Osteocyte (in vitro differentiated cells): ENCODE measurements around the gene DGKQ. TPM values are rescaled to one million over a fixed set of nuclear protein-coding genes. Genes with fewer than 3 reads are reported as not detected.
A peak's percentile ranks its signal among the peaks of the same experiment; 100 is the strongest.
"Not testable (repeated sequence)": the region's sequence is repeated elsewhere in the genome, so short reads cannot be mapped to it uniquely, and the experiment has no call there.

Experiments used
- DNase-seq: peaks from one replicate; pipeline ENCODE4 v3.0.0; 2021; ENCODE audit warnings: mixed read lengths; ENCODE audit not compliant: unreplicated experiment; ENCODE audit errors: extremely low spot score
- H3K27ac Mint-ChIP-seq: one replicate; pipeline ENCODE4 v1.8.0; 2021; ENCODE audit warnings: mild to moderate bottlenecking, mixed read lengths; ENCODE audit not compliant: unreplicated experiment
- H3K27me3 Mint-ChIP-seq: one replicate; pipeline ENCODE4 v1.8.0; 2021; ENCODE audit warnings: mixed read lengths; ENCODE audit not compliant: unreplicated experiment
- H3K36me3 Mint-ChIP-seq: one replicate; pipeline ENCODE4 v1.8.0; 2021; ENCODE audit warnings: mixed read lengths; ENCODE audit not compliant: unreplicated experiment
- H3K4me1 Mint-ChIP-seq: one replicate; pipeline ENCODE4 v1.8.0; 2021; ENCODE audit warnings: mixed read lengths; ENCODE audit not compliant: unreplicated experiment
- H3K4me3 Mint-ChIP-seq: one replicate; pipeline ENCODE4 v1.8.0; 2021; ENCODE audit warnings: mild to moderate bottlenecking, moderate library complexity, mixed read lengths; ENCODE audit not compliant: unreplicated experiment
- H3K9me3 Mint-ChIP-seq: one replicate; pipeline ENCODE4 v1.8.0; 2021; ENCODE audit warnings: mixed read lengths; ENCODE audit not compliant: unreplicated experiment
- CTCF ChIP-seq: fragments of 200-600 bp; sonication (generic); IDR thresholded peaks from 2 replicates; pipeline ENCODE4 v1.5.0; 2021; ENCODE audit warnings: antibody characterized with exemption, mild to moderate bottlenecking, moderate library complexity
- total RNA-seq: library from RNA; stranded (reverse); gene quantifications from 2 replicates; pipeline ENCODE4 v1.2.1, GENCODE V29; 2021

DGKQ gene
- total RNA-seq, 1 donor from 2014 or later, result 18.5 TPM

DNA sequence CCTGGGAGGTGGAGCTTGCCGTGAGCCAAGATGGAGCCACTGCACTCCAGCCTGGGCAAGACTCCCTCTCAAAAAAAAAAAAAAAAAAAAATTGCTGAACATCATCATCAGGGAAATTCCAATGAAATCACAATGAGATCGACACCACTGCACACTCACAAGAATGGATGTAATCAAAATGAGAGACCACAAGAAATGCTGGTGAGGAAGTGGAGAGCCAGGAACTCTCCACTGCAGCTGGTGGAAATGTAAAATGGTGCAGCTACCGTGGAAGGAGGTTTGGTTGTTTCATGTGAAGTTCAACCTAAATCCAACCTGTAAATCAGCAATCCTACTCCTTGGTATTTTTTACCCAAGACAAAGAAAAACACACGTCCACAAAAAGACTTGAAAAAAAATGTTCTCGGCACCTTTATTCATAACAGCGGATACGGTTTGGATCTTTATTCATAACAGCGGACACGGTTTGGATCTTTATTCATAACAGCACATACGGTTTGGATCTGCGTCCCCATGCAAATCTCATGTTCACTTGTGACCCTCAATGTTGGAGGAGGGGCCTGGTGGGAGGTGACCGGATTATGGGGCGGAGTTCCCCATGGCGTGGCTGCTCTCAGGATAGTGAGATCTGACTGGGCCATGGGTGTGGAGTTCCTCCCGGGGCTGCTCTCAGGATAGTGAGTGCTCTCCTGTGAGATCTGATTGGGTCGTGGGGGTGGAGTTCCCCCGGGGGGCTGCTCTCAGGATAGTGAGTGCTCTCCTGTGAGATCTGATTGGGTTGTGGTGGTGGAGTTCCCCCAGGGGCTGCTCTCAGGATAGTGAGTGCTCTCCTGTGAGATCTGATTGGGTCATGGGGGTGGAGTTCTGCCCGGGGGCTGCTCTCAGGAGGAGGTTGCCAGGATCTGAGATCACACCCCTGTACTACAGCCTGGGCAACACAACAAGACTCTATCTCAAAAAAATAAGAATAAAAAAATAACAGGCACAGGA, 49.0 kb downstream of the DGKQ start:
- DNase-seq, result no peak
- no peaks in the 10 kb centered on the region for H3K27me3 Mint-ChIP-seq
- TF ChIP-seq CTCF, result no peak
- H3K4me1 Mint-ChIP-seq, result peaks cover 24% of the 10 kb centered on the region
- H3K27ac Mint-ChIP-seq, result peak overlapping the region; percentile 50
- no peaks in the 10 kb centered on the region for H3K9me3 Mint-ChIP-seq
- H3K36me3 Mint-ChIP-seq, result peaks cover 3% of the 10 kb centered on the region
- H3K4me3 Mint-ChIP-seq, result no peak overlapping the region

- Mint-ChIP-seq H3K27ac (no peak overlapping the region), H3K4me3 (no peak overlapping the region), H3K36me3 (peaks cover 5% of the 10 kb centered on the region), H3K9me3 (peaks cover 9% of the 10 kb centered on the region), H3K27me3 (no peaks in the 10 kb centered on the region), H3K4me1 (peaks cover 23% of the 10 kb centered on the region)
- no peak for DNase-seq
- TF ChIP-seq CTCF, result no peak
Observed at GRCh38 chr4:921830-922331, 51.5 kb downstream of the DGKQ start.

- not testable (repeated sequence) for DNase-seq, H3K27ac Mint-ChIP-seq, H3K36me3 Mint-ChIP-seq, H3K9me3 Mint-ChIP-seq, H3K27me3 Mint-ChIP-seq, H3K4me3 Mint-ChIP-seq
- peaks cover 12% of the 10 kb centered on the region for H3K4me1 Mint-ChIP-seq
Observed at GRCh38 chr4:919004-919680, 54.2 kb downstream of the DGKQ start.

- peaks cover 11% of the 10 kb centered on the region for H3K4me1 Mint-ChIP-seq
- H3K9me3 Mint-ChIP-seq, H3K27ac Mint-ChIP-seq, H3K4me3 Mint-ChIP-seq, H3K36me3 Mint-ChIP-seq, DNase-seq, H3K27me3 Mint-ChIP-seq: not testable (repeated sequence)
Observed at GRCh38 chr4:918591-918990, 54.8 kb downstream of the DGKQ start.

DNA sequence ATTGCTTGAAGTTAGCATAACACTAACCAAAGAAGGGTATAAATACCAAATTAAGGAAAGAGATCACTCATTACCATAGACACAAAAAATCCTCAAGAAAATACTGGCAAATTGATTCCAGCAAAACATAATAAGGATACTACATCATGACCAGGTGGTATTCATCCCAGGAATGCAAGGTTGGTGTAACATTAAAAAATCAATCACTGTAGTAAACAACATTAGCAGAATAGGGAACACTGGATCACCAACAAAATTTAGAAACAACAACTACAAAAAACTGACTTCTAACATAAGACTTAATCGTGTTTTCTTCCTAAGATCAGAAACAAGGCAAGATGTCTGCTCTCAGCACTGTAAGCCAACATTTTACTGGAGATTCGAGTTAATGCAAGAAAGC, 55.4 kb downstream of the DGKQ start:
- H3K4me3 Mint-ChIP-seq, result no peak overlapping the region
- no peak overlapping the region for H3K27ac Mint-ChIP-seq
- H3K27me3 Mint-ChIP-seq, result no peaks in the 10 kb centered on the region
- no peak for DNase-seq
- no peak for TF ChIP-seq CTCF
- peaks cover 5% of the 10 kb centered on the region for H3K36me3 Mint-ChIP-seq
- peaks cover 9% of the 10 kb centered on the region for H3K9me3 Mint-ChIP-seq
- H3K4me1 Mint-ChIP-seq, result peaks cover 11% of the 10 kb centered on the region

DNA sequence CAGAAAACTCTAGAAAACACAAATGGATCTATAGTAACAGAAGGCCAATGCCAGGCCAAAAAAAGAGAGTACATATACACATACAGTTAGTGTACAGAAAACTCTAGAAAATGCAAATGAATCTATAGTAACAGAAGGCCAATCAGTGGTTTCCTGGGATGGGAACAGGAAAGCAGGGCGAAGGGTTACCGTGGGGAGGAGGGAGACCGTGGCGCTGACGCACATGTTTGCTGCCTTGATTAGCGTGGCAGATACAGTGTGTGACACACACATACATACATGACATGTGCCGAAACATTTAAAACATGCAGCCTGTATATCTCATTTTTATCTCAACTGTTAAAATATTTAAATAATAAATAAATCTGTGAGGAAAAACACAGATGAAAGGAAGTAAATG, 55.9 kb downstream of the DGKQ start:
- peaks cover 11% of the 10 kb centered on the region for H3K4me1 Mint-ChIP-seq
- no peak for DNase-seq
- H3K9me3 Mint-ChIP-seq, result peaks cover 9% of the 10 kb centered on the region

More for the DNA sequence above, 55.9 kb downstream of the DGKQ start:
- TF ChIP-seq CTCF, result no peak
- H3K36me3 Mint-ChIP-seq, result peaks cover 2% of the 10 kb centered on the region
- H3K27me3 Mint-ChIP-seq, result no peaks in the 10 kb centered on the region
- H3K27ac Mint-ChIP-seq, result no peak overlapping the region
- H3K4me3 Mint-ChIP-seq, result no peak overlapping the region
